Progenitor cell of endocrine pancreas (in vitro differentiated cells): ENCODE results near the gene FCHSD2. TPM values are rescaled to one million over a fixed set of nuclear protein-coding genes. Genes with fewer than 3 reads are reported as not detected.

Source experiments
- DNase-seq: peaks from one replicate; pipeline ENCODE4 v3.0.0; 2021; ENCODE audit warnings: low spot score; ENCODE audit not compliant: unreplicated experiment
- H3K27ac Mint-ChIP-seq: 2 replicates; pipeline ENCODE4 v1.8.0; 2021; ENCODE audit warnings: mild to moderate bottlenecking, moderate library complexity, mixed read lengths
- H3K27me3 Mint-ChIP-seq: 2 replicates; pipeline ENCODE4 v1.8.0; 2021; ENCODE audit warnings: mixed read lengths
- H3K36me3 Mint-ChIP-seq: 2 replicates; pipeline ENCODE4 v1.8.0; 2022; ENCODE audit warnings: mixed read lengths; ENCODE audit not compliant: insufficient read depth
- H3K4me1 Mint-ChIP-seq: 2 replicates; pipeline ENCODE4 v1.8.0; 2021; ENCODE audit warnings: low read depth, mixed read lengths
- H3K4me3 Mint-ChIP-seq: 2 replicates; pipeline ENCODE4 v1.8.0; 2021; ENCODE audit warnings: low read depth, mild to moderate bottlenecking, moderate library complexity, mixed read lengths
- H3K9me3 Mint-ChIP-seq: 2 replicates; pipeline ENCODE4 v1.8.0; 2021; ENCODE audit warnings: low read depth, mixed read lengths
- CTCF ChIP-seq: fragments of 200-600 bp; sonication (generic); IDR thresholded peaks from one replicate; pipeline ENCODE4 v1.5.0; 2021; ENCODE audit warnings: antibody characterized with exemption, mild to moderate bottlenecking; ENCODE audit not compliant: unreplicated experiment
- total RNA-seq: library from RNA; stranded (reverse); gene quantifications from 2 replicates; pipeline ENCODE4 v1.2.1, GENCODE V29; 2021

FCHSD2 gene
- total RNA-seq, 1 donor from 2014 or later = 35.4 TPM

GRCh38 chr11:73184953-73185671 lies 43.0 kb upstream of the FCHSD2 start:
- no peak overlapping the region for H3K4me3 Mint-ChIP-seq
- H3K27ac Mint-ChIP-seq = no peak overlapping the region
- H3K9me3 Mint-ChIP-seq = peaks cover 5% of the 10 kb centered on the region
- no peaks in the 10 kb centered on the region for H3K36me3 Mint-ChIP-seq
- peak; percentile 46 for DNase-seq
- H3K27me3 Mint-ChIP-seq = peaks cover 19% of the 10 kb centered on the region
- peaks cover 5% of the 10 kb centered on the region for H3K4me1 Mint-ChIP-seq
- peak; percentile 85 for TF ChIP-seq CTCF

GRCh38 chr11:73182824-73183321 lies 40.8 kb upstream of the FCHSD2 start:
- Mint-ChIP-seq H3K27me3 (peaks cover 18% of the 10 kb centered on the region), H3K36me3 (no peaks in the 10 kb centered on the region), H3K27ac (no peak overlapping the region), H3K4me3 (no peak overlapping the region), H3K9me3 (peaks cover 5% of the 10 kb centered on the region), H3K4me1 (no peaks in the 10 kb centered on the region)
- no peak for DNase-seq
- no peak for TF ChIP-seq CTCF

GRCh38 chr11:73178681-73179080 lies 36.6 kb upstream of the FCHSD2 start:
- Mint-ChIP-seq H3K9me3 (peaks cover 5% of the 10 kb centered on the region), H3K4me3 (no peak overlapping the region), H3K36me3 (no peaks in the 10 kb centered on the region), H3K27me3 (peaks cover 16% of the 10 kb centered on the region), H3K27ac (no peak overlapping the region), H3K4me1 (peaks cover 11% of the 10 kb centered on the region)
- no peak for DNase-seq
- TF ChIP-seq CTCF = no peak

DNA sequence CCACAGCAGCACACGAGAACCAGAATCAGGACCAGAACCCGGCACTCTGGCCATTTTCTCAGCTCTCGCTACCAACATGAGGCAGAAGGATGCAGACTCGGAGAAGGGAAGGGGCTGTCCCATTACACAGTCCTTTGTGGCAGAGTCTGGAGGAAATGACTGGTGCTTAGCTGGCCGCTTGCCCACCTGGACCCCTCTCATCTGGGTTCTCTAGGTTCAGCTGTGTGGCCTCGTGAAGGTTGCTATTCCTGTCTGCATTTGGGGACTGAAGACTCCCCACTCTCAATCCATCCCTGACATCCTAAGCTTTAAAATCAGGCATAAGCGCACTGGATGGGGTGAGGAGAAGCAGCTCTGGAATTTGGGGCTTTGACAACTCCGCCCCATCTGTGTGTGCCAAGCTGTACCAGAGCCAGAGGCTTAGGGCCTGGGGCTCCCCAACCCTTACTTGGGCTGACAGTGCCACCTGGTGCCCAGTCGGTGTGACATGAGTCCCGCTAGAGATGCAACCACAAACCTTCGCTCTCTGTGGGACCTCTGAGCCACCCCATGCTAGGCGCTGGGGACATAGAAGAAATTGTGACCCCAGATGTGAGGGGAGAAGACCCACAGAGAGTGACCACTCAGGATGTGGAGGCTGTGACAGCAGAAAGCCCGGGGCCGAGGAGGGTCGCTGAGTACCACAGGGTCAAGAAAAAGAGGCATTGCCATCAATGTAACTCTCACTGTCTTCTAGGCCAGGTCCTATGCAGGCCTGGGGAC lies 35.8 kb upstream of the FCHSD2 start:
- peaks cover 5% of the 10 kb centered on the region for H3K9me3 Mint-ChIP-seq
- peaks cover 10% of the 10 kb centered on the region for H3K27me3 Mint-ChIP-seq
- peak; percentile 58 for DNase-seq
- H3K36me3 Mint-ChIP-seq = no peaks in the 10 kb centered on the region
- H3K4me1 Mint-ChIP-seq = peaks cover 14% of the 10 kb centered on the region
- H3K4me3 Mint-ChIP-seq = no peak overlapping the region
- H3K27ac Mint-ChIP-seq = no peak overlapping the region
- TF ChIP-seq CTCF = peak; percentile 79

DNA sequence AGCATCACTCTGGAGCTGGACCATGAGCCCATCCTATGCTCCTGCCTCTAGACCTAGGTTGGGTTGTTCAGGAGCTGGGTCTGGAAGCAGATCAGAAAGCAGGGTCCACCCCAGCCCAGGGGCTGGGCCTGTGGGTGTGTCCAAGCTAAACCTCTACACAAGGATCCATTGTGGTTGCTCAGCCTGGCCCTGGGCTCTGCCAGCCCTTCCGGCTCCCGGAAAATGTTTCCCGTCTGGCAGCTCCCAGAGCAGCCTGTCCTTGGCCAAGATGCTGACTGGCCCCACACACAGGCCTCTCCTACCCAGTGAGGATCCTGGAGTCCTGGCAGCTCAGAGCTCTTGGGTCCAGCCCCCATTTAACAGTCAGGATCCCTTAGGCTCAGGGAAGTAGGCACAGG lies 35.3 kb upstream of the FCHSD2 start:
- DNase-seq = no peak
- TF ChIP-seq CTCF = no peak
- peaks cover 15% of the 10 kb centered on the region for H3K4me1 Mint-ChIP-seq
- peaks cover 9% of the 10 kb centered on the region for H3K27me3 Mint-ChIP-seq
- no peak overlapping the region for H3K4me3 Mint-ChIP-seq
- H3K9me3 Mint-ChIP-seq = peaks cover 5% of the 10 kb centered on the region
- no peaks in the 10 kb centered on the region for H3K36me3 Mint-ChIP-seq
- no peak overlapping the region for H3K27ac Mint-ChIP-seq
